HL-60 (cell line): ENCODE data around the gene LMAN1L.

Source experiments
- GABPA ChIP-seq: IDR thresholded peaks from 2 replicates; pipeline ENCODE4 v1.6.1; 2012; ENCODE audit warnings: low read depth
- POLR2AphosphoS5 ChIP-seq: IDR thresholded peaks from 2 replicates; pipeline ENCODE4 v1.6.1; 2012; ENCODE audit warnings: low read depth
- REST ChIP-seq: IDR thresholded peaks from 2 replicates; pipeline ENCODE4 v1.6.1; 2012; ENCODE audit warnings: low read depth; ENCODE audit not compliant: insufficient replicate concordance
- SPI1 ChIP-seq: IDR thresholded peaks from 2 replicates; pipeline ENCODE4 v1.6.1; 2012; ENCODE audit warnings: low read depth, mild to moderate bottlenecking, borderline replicate concordance
- TF ChIP-seq, protein P1 (sequence below): IDR thresholded peaks from one replicate; pipeline ENCODE4 v1.5.1; 2011; ENCODE audit warnings: low read length, control low read depth, inconsistent platforms; ENCODE audit not compliant: insufficient read depth

- TF ChIP-seq, protein P1, sequence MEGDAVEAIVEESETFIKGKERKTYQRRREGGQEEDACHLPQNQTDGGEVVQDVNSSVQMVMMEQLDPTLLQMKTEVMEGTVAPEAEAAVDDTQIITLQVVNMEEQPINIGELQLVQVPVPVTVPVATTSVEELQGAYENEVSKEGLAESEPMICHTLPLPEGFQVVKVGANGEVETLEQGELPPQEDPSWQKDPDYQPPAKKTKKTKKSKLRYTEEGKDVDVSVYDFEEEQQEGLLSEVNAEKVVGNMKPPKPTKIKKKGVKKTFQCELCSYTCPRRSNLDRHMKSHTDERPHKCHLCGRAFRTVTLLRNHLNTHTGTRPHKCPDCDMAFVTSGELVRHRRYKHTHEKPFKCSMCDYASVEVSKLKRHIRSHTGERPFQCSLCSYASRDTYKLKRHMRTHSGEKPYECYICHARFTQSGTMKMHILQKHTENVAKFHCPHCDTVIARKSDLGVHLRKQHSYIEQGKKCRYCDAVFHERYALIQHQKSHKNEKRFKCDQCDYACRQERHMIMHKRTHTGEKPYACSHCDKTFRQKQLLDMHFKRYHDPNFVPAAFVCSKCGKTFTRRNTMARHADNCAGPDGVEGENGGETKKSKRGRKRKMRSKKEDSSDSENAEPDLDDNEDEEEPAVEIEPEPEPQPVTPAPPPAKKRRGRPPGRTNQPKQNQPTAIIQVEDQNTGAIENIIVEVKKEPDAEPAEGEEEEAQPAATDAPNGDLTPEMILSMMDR: no peak
- TF ChIP-seq REST (no peak), POLR2AphosphoS5 (no peak), GABPA (no peak), SPI1 (no peak)
Observed at GRCh38 chr15:74843445-74843828, 30.8 kb downstream of the LMAN1L start.
